ENCODE results near the gene ITGB1BP1. TPM values are rescaled to one million over a fixed set of nuclear protein-coding genes. Genes with fewer than 3 reads are reported as not detected.

ITGB1BP1 gene
- total RNA-seq, 4 donors from 2014 or later: 32.0 to 106 (median 45.1) TPM

- TF ChIP-seq POLR2A (IDR thresholded peaks at IDR 0.05) (no peak), CTCF (IDR thresholded peaks at IDR 0.05) (no peak)
- Histone ChIP-seq H3K9me3 (no peaks in the 10 kb centered on the region), H3K27ac (no peak overlapping the region), H3K36me3 (no peaks in the 10 kb centered on the region), H3K4me3 (no peak overlapping the region), H3K4me1 (peaks cover 0 to 6% of the 10 kb centered on the region in 2 donors), H3K27me3 (no peaks in the 10 kb centered on the region)
- no peak for DNase-seq
- intact Hi-C loops (cut with DNase I; ENCODE audit: low total_unique reads): no loop called here
These were observed 28.5 kb downstream of the ITGB1BP1 start for GRCh38 chr2:9394816-9395215.

- intact Hi-C loops (cut with DNase I; ENCODE audit: low total_unique reads): no loop called here
- H3K36me3 ChIP-seq: no peaks in the 10 kb centered on the region
- no peaks in the 10 kb centered on the region for H3K27me3 ChIP-seq
- peak overlapping the region; percentile 77 to 86 for H3K27ac ChIP-seq
- DNase-seq: peak; percentile 57 to 68
- no peaks in the 10 kb centered on the region for H3K9me3 ChIP-seq
- no peak overlapping the region for H3K4me3 ChIP-seq
- H3K4me1 ChIP-seq: peaks cover 0 to 1% of the 10 kb centered on the region in 2 donors
- no peak for TF ChIP-seq CTCF (IDR thresholded peaks at IDR 0.05)
- TF ChIP-seq POLR2A (IDR thresholded peaks at IDR 0.05): no peak
These were observed 30.2 kb downstream of the ITGB1BP1 start for GRCh38 chr2:9392898-9393765.

DNA sequence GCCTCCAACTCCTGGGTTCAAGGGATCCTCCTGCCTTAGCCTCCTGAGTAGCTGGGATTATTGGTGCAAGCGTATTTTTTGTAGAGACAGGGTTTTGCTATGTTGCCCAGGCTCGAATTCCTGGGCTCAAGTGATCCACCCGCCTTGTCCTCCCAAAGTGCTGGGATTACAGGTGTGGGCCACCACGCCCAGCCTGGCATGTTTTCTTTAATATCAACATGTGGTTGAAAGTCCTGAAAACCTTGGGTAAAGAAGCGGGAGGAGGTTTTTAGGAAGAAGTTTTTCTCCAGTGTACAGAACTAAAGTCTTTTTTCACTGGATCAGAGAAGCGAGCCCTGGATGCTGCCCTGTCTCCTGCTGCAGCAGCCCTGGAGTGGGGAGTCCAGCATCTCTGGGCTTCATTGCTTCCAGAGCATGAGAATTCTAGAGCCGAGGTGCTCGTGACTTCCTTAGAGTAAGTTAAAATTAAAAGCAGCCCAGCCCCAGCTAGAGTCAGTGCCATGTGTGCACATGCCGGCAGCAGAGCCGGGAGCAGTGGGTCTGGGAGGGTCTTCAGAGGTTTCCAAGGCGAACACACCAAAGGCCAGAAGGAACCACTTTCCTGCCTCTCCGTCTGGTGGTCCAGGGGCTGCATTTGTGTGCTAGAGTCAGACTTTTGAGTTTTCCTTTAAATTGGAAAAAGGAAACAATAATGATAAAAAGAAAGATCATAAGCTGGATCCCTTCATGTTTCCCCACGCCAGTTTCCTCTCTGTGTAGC lies 31.2 kb downstream of the ITGB1BP1 start:
- H3K27ac ChIP-seq: peak overlapping the region; percentile 77 to 86
- no peaks in the 10 kb centered on the region for H3K36me3 ChIP-seq
- no peak overlapping the region for H3K4me3 ChIP-seq
- H3K27me3 ChIP-seq: no peaks in the 10 kb centered on the region
- no peaks in the 10 kb centered on the region for H3K9me3 ChIP-seq
- DNase-seq: no peak
- intact Hi-C loops (cut with DNase I; ENCODE audit: low total_unique reads): no loop called here
- TF ChIP-seq POLR2A (IDR thresholded peaks at IDR 0.05) (no peak), CTCF (IDR thresholded peaks at IDR 0.05) (no peak)
- no peaks in the 10 kb centered on the region for H3K4me1 ChIP-seq

GRCh38 chr2:9390991-9391390 lies 32.3 kb downstream of the ITGB1BP1 start:
- no peaks in the 10 kb centered on the region for H3K27me3 ChIP-seq
- no peaks in the 10 kb centered on the region for H3K9me3 ChIP-seq
- peaks cover 0 to 4% of the 10 kb centered on the region in 2 donors for H3K4me1 ChIP-seq
- H3K36me3 ChIP-seq: no peaks in the 10 kb centered on the region
- intact Hi-C loops (cut with DNase I; ENCODE audit: low total_unique reads): no loop called here
- H3K4me3 ChIP-seq: no peak overlapping the region
- TF ChIP-seq POLR2A (IDR thresholded peaks at IDR 0.05): no peak
- TF ChIP-seq CTCF (IDR thresholded peaks at IDR 0.05): no peak
- no peak for DNase-seq
- no peak overlapping the region for H3K27ac ChIP-seq
